SHP77 treated with DMSO at 0.1 percent for 48 hours (cell line): ENCODE measurements around the gene STX3.
"Not testable (repeated sequence)": the region's sequence is repeated elsewhere in the genome, so short reads cannot be mapped to it uniquely, and the experiment has no call there.

Source experiments
- DNase-seq: peaks from one replicate; lab custom pipeline; 2025; lab: John Stamatoyannopoulos, UW

STX3 gene

GRCh38 chr11:59791639-59792038, 36.5 kb downstream of the STX3 start:
- no peak for DNase-seq

- DNase-seq: no peak
Observed at GRCh38 chr11:59792507-59792906, 37.3 kb downstream of the STX3 start.

- DNase-seq: no peak
Observed at GRCh38 chr11:59794417-59794816, 39.2 kb downstream of the STX3 start.

- no peak for DNase-seq
Observed at GRCh38 chr11:59800390-59801025, 45.3 kb downstream of the STX3 start.

GRCh38 chr11:59801160-59801706, 46.1 kb downstream of the STX3 start:
- DNase-seq: no peak

- DNase-seq: no peak
Observed at GRCh38 chr11:59801981-59802638, 46.9 kb downstream of the STX3 start.

GRCh38 chr11:59802639-59803176, 47.5 kb downstream of the STX3 start:
- DNase-seq: no peak

- no peak for DNase-seq
Observed at GRCh38 chr11:59804061-59804460, 48.9 kb downstream of the STX3 start.

GRCh38 chr11:59807047-59807610, 52.0 kb downstream of the STX3 start:
- no peak for DNase-seq

GRCh38 chr11:59810189-59810910, 55.2 kb downstream of the STX3 start, which contains the start of gene MRPL16:
TSS of gene MRPL16 (minus strand) at chr11:59810778. CDS start at chr11:59810658, 120 bp downstream.
- peak; percentile 34 for DNase-seq

GRCh38 chr11:59810911-59811259, 55.7 kb downstream of the STX3 start:
- no peak for DNase-seq

GRCh38 chr11:59812220-59812619, 57.0 kb downstream of the STX3 start:
- DNase-seq: no peak

GRCh38 chr11:59813364-59813763, 58.2 kb downstream of the STX3 start:
- DNase-seq: no peak

GRCh38 chr11:59814021-59814420, 58.8 kb downstream of the STX3 start:
- DNase-seq: no peak

- no peak for DNase-seq
Observed at GRCh38 chr11:59815754-59816153, 60.6 kb downstream of the STX3 start.

- DNase-seq: not testable (repeated sequence)
Observed at GRCh38 chr11:59816434-59816833, 61.3 kb downstream of the STX3 start.

GRCh38 chr11:59818572-59818971, 63.4 kb downstream of the STX3 start:
- DNase-seq: no peak

- DNase-seq: peak; percentile 22
Observed at GRCh38 chr11:59822989-59823566, 67.9 kb downstream of the STX3 start.

- DNase-seq: no peak
Observed at GRCh38 chr11:59829358-59829757, 74.2 kb downstream of the STX3 start.

GRCh38 chr11:59833602-59834001, 78.4 kb downstream of the STX3 start:
- no peak for DNase-seq

- no peak for DNase-seq
Observed at GRCh38 chr11:59839615-59840014, 84.4 kb downstream of the STX3 start.

- no peak for DNase-seq
Observed at GRCh38 chr11:59841514-59841913, 86.3 kb downstream of the STX3 start.
